Esophagus (tissue), 2 donors: Measurements from ENCODE around the gene RAB40C. TPM values are rescaled to one million over a fixed set of nuclear protein-coding genes. Genes with fewer than 3 reads are reported as not detected.
A peak's percentile ranks its signal among the peaks of the same experiment; 100 is the strongest.

ENCODE experiments used
- H3K27ac ChIP-seq, 2 donors: one replicate each; pipeline ENCODE4 v1.5.1; 2013; ENCODE audit warnings: low read depth in 2 of 2, mild to moderate bottlenecking in 2 of 2, inconsistent platforms in 1 of 2, low read length in 1 of 2, moderate library complexity in 1 of 2
- H3K27me3 ChIP-seq, 2 donors: one replicate each; pipeline ENCODE4 v1.6.1; 2013; ENCODE audit warnings: low read length in 2 of 2, control low read depth in 1 of 2, mild to moderate bottlenecking in 1 of 2; ENCODE audit not compliant: insufficient read depth in 2 of 2, control insufficient read depth in 1 of 2
- H3K36me3 ChIP-seq, 2 donors: one replicate each; pipeline ENCODE4 v1.6.1; 2013; ENCODE audit warnings: low read length in 1 of 2; ENCODE audit not compliant: control insufficient read depth in 2 of 2, insufficient read depth in 2 of 2
- H3K4me1 ChIP-seq, 2 donors: one replicate each; pipeline ENCODE4 v1.6.1; 2013; ENCODE audit warnings: low read length in 1 of 2; ENCODE audit not compliant: control insufficient read depth in 2 of 2, insufficient read depth in 2 of 2
- H3K4me3 ChIP-seq, 2 donors: one replicate each; pipeline ENCODE4 v1.5.1; 2013; ENCODE audit warnings: low read length in 2 of 2, mild to moderate bottlenecking in 2 of 2, low read depth in 1 of 2, moderate library complexity in 1 of 2
- H3K9me3 ChIP-seq, 2 donors: one replicate each; pipeline ENCODE4 v1.6.1; 2013; ENCODE audit warnings: mild to moderate bottlenecking in 2 of 2, low read depth in 1 of 2, low read length in 1 of 2, moderate library complexity in 1 of 2; ENCODE audit not compliant: control insufficient read depth in 2 of 2, insufficient read depth in 1 of 2
- WGBS, 2 donors: extraction: QIAGEN DNeasy Blood & Tissue Kit; methylation state at CpG; one replicate each; pipeline ENCODE4 v1.1.7; 2013; 5-methylcytosine and 5-hydroxymethylcytosine counted together
- polyA plus RNA-seq, 2 donors: library from polyadenylated mRNA; stranded (reverse); fragments of 200-250 nt; gene quantifications; one replicate each; pipeline ENCODE4 v1.2.3, GENCODE V29; 2013
- donor health status: healthy with polysubstance abuse.
- donor health status: Bipolar disorder and iron deficiency.

Gene RAB40C
- polyA plus RNA-seq, 2 donors: 18.1 to 42.4 TPM

DNA sequence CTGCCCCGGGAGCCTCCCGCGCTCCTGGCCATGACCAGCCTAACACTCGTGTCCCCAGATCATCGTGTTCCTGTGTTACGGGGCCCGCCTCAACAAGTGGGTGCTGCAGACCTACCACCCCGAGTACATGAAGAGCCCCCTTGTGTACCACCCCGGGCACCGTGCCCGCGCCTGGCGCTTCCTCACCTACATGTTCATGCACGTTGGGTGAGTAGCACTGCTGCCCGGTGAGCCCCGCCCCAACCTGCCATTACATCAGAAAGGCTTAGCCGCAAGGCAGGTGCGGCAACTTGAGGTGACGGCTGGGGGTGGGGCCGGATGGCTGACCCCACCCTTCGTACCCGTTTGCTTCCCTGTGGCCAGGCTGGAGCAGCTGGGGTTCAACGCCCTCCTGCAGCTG, 87.0 kb downstream of the RAB40C start:
- H3K27me3 ChIP-seq: no peaks in the 10 kb centered on the region
- peaks cover 6 to 33% of the 10 kb centered on the region in 2 donors for H3K36me3 ChIP-seq
- H3K27ac ChIP-seq: peak overlapping the region; percentile 12 to 45
- H3K4me1 ChIP-seq: peaks cover 18 to 57% of the 10 kb centered on the region in 2 donors
- 41 to 46% methylated on average over 23 of the region's 23 CpGs for WGBS, 2 donors
- H3K4me3 ChIP-seq: no peak overlapping the region
- no peaks in the 10 kb centered on the region for H3K9me3 ChIP-seq

DNA sequence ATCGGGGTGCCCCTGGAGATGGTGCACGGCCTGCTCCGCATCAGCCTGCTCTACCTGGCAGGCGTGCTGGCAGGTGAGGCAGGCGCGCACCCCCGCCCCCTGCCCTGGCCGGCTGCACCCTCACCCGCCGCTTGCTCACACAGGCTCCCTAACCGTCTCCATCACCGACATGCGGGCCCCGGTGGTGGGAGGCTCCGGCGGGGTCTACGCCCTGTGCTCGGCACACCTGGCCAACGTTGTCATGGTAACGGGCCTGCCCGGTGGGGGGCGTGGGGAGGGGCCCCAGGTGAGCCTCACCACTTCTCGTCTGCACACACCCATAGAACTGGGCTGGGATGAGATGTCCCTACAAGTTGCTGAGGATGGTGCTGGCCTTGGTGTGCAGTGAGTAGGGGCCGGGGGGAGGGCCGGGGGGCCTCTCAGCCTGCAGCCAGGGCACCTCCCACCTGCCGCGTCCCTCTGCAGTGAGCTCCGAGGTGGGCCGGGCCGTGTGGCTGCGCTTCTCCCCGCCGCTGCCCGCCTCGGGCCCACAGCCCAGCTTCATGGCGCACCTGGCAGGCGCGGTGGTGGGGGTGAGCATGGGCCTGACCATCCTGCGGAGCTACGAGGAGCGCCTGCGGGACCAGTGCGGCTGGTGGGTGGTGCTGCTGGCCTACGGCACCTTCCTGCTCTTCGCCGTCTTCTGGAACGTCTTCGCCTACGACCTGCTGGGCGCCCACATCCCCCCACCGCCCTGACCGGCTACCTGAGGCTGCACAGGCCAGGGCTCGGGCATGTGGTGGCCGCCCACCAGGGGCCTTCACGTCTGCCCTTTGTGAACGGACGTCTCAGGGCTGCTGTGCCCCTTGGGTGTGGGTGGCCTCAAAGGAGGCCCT, 87.7 kb downstream of the RAB40C start:
- H3K9me3 ChIP-seq: no peaks in the 10 kb centered on the region
- no peaks in the 10 kb centered on the region for H3K27me3 ChIP-seq
- 37 to 45% methylated on average over 51 to 57 of the region's 57 CpGs for WGBS, 2 donors
- peaks cover 19 to 61% of the 10 kb centered on the region in 2 donors for H3K4me1 ChIP-seq
- peak overlapping the region in 1 of 2 donors; percentile 22 for H3K27ac ChIP-seq
- peaks cover 2 to 33% of the 10 kb centered on the region in 2 donors for H3K36me3 ChIP-seq
- no peak overlapping the region for H3K4me3 ChIP-seq

GRCh38 chr16:678209-678857, 88.5 kb downstream of the RAB40C start:
- peaks cover 0 to 32% of the 10 kb centered on the region in 2 donors for H3K36me3 ChIP-seq
- peaks cover 19 to 65% of the 10 kb centered on the region in 2 donors for H3K4me1 ChIP-seq
- no peak overlapping the region for H3K4me3 ChIP-seq
- no peak overlapping the region for H3K27ac ChIP-seq
- 55 to 67% methylated on average over 21 of the region's 21 CpGs for WGBS, 2 donors
- H3K27me3 ChIP-seq: no peaks in the 10 kb centered on the region
- H3K9me3 ChIP-seq: no peaks in the 10 kb centered on the region

Other genes starting within 250 kb of the RAB40C start
- gene AXIN1, start 237.3 kb upstream of the RAB40C start, polyA plus RNA-seq: 10 to 100 TPM; 11.9 to 16.7 TPM
- gene MRPL28, start 219.5 kb upstream of the RAB40C start, polyA plus RNA-seq: 10 to 100 TPM; 54.5 to 75.9 TPM
- gene PGAP6, start 208.1 kb upstream of the RAB40C start, polyA plus RNA-seq: 10 to 100 TPM; 30.3 to 44.3 TPM
- gene NME4, start 192.9 kb upstream of the RAB40C start, polyA plus RNA-seq: 10 to 100 TPM; 40.3 to 41.9 TPM
- gene DECR2, start 188.2 kb upstream of the RAB40C start, polyA plus RNA-seq: 10 to 100 TPM; 15.0 to 24.2 TPM
- 10 to 100 TPM in 1 of 2 donors, 1 to 10 TPM in 1; 9.1 to 10.6 TPM for gene RAB11FIP3, start 164.4 kb upstream of the RAB40C start, polyA plus RNA-seq
- gene CAPN15, start 62.4 kb upstream of the RAB40C start, polyA plus RNA-seq: 10 to 100 TPM; 28.4 to 47.6 TPM
- gene PRR35, start 29.7 kb upstream of the RAB40C start, polyA plus RNA-seq: under 1 TPM; 0.01 to 0.24 TPM
- under 1 TPM; 0.11 to 0.16 TPM for gene NHLRC4, start 23.1 kb upstream of the RAB40C start, polyA plus RNA-seq
- gene PIGQ, start 20.1 kb upstream of the RAB40C start, polyA plus RNA-seq: 10 to 100 TPM; 22.8 to 40.1 TPM
- gene WFIKKN1, start 40.9 kb downstream of the RAB40C start, polyA plus RNA-seq: 1 to 10 TPM in 1 of 2 donors, under 1 TPM in 1; 0.11 to 1.5 TPM
- 10 to 100 TPM; 73.2 to 94.3 TPM for gene METTL26, start 46.2 kb downstream of the RAB40C start, polyA plus RNA-seq
- gene MCRIP2, start 51.8 kb downstream of the RAB40C start, polyA plus RNA-seq: 10 to 100 TPM; 23.9 to 31.4 TPM
- gene WDR90, start 59.3 kb downstream of the RAB40C start, polyA plus RNA-seq: 10 to 100 TPM; 19.5 to 45.3 TPM
- gene RHOT2, start 78.1 kb downstream of the RAB40C start, polyA plus RNA-seq: 100 to 1,000 TPM in 1 of 2 donors, 10 to 100 TPM in 1; 87.1 to 152 TPM
- 1 to 10 TPM in 1 of 2 donors, under 1 TPM in 1; 0.49 to 1.7 TPM for gene RHBDL1, start 85.6 kb downstream of the RAB40C start, polyA plus RNA-seq
- 10 to 100 TPM; 58.3 to 95.2 TPM for gene STUB1, start 90.3 kb downstream of the RAB40C start, polyA plus RNA-seq
- 10 to 100 TPM; 41.0 to 55.4 TPM for gene JMJD8, start 94.3 kb downstream of the RAB40C start, polyA plus RNA-seq
- 1 to 10 TPM; 6.0 to 6.3 TPM for gene WDR24, start 100.3 kb downstream of the RAB40C start, polyA plus RNA-seq
- gene FBXL16, start 115.7 kb downstream of the RAB40C start, polyA plus RNA-seq: 10 to 100 TPM in 1 of 2 donors, 1 to 10 TPM in 1; 8.0 to 13.0 TPM
- gene METRN, start 125.1 kb downstream of the RAB40C start, polyA plus RNA-seq: 10 to 100 TPM in 1 of 2 donors, 1 to 10 TPM in 1; 6.5 to 11.5 TPM
- 10 to 100 TPM; 17.9 to 22.4 TPM for gene ANTKMT, start 131.1 kb downstream of the RAB40C start, polyA plus RNA-seq
- gene CCDC78, start 136.4 kb downstream of the RAB40C start, polyA plus RNA-seq: under 1 TPM; 0.28 to 0.86 TPM
- gene HAGHL, start 137.0 kb downstream of the RAB40C start, polyA plus RNA-seq: 1 to 10 TPM; 1.6 to 3.4 TPM
- 10 to 100 TPM; 21.9 to 41.2 TPM for gene CIAO3, start 150.9 kb downstream of the RAB40C start, polyA plus RNA-seq
- gene MSLN, start 170.7 kb downstream of the RAB40C start, polyA plus RNA-seq: 1 to 10 TPM in 1 of 2 donors, under 1 TPM in 1; 0.87 to 3.7 TPM
- gene RPUSD1, start 198.3 kb downstream of the RAB40C start, polyA plus RNA-seq: 10 to 100 TPM; 16.1 to 18.9 TPM
- gene CHTF18, start 198.6 kb downstream of the RAB40C start, polyA plus RNA-seq: 10 to 100 TPM; 14.8 to 28.9 TPM
- not detected for gene GNG13, start 210.7 kb downstream of the RAB40C start, polyA plus RNA-seq